Measurements from ENCODE around the gene CHGA. TPM values are rescaled to one million over a fixed set of nuclear protein-coding genes. Genes with fewer than 3 reads are reported as not detected.

CHGA gene
- total and polyA plus RNA-seq, 4 donors, result 0.05 TPM; not detected in 3

- TF ChIP-seq NR2F2 (IDR thresholded peaks at IDR 0.05), result no peak
- no peak for TF ChIP-seq EGR1 (IDR thresholded peaks at IDR 0.05; ENCODE audit: low read depth in 2 of 2)
- no peak for TF ChIP-seq HNF4A (conservative IDR thresholded peaks at IDR 0.05)
Measured at GRCh38 chr14:92948647-92949046, 25.7 kb downstream of the CHGA start (continued).

- no peak for DNase-seq (ENCODE audit: low spot score)
- TF ChIP-seq ZBTB33 (IDR thresholded peaks at IDR 0.05) (no peak), JUND (IDR thresholded peaks at IDR 0.05) (no peak), GABPA (IDR thresholded peaks at IDR 0.05 in 1 of 2, conservative IDR thresholded peaks at IDR 0.05 in 1 of 2) (no peak), RAD21 (IDR thresholded peaks at IDR 0.05) (no peak), ATF3 (IDR thresholded peaks at IDR 0.05) (no peak), EGR1 (IDR thresholded peaks at IDR 0.05; ENCODE audit: low read depth in 2 of 2) (no peak), REST (IDR thresholded peaks at IDR 0.05) (no peak)
- Histone ChIP-seq H3K27me3 (ENCODE audit: control insufficient read depth in 4 of 4, insufficient read depth in 4 of 4, low read length in 3 of 4) (no peaks in the 10 kb centered on the region), H3K27ac (ENCODE audit: low read depth in 1 of 2, low read length in 2 of 2) (no peak overlapping the region), H3K9me3 (ENCODE audit: control insufficient read depth in 4 of 4, low read length in 3 of 4) (no peaks in the 10 kb centered on the region), H3K9ac (ENCODE audit: low read depth in 1 of 2, low read length in 2 of 2) (no peak overlapping the region), H3K4me1 (ENCODE audit: control insufficient read depth in 4 of 4, insufficient read depth in 4 of 4, low read length in 3 of 4) (peaks cover 1 to 13% (median 7%) of the 10 kb centered on the region in 4 donors), H3K4me3 (ENCODE audit: low read depth in 1 of 3, low read length in 3 of 3) (no peak overlapping the region), H3K36me3 (ENCODE audit: control insufficient read depth in 4 of 4, insufficient read depth in 3 of 4, low read depth in 1 of 4, low read length in 3 of 4) (peaks cover 0 to 23% (median 7%) of the 10 kb centered on the region in 4 donors)
- 97% methylated on average over 24 of the region's 24 CpGs for WGBS
Measured at GRCh38 chr14:92949496-92950192, 26.7 kb downstream of the CHGA start.

- H3K36me3 ChIP-seq (ENCODE audit: control insufficient read depth in 4 of 4, insufficient read depth in 3 of 4, low read depth in 1 of 4, low read length in 3 of 4), result peaks cover 0 to 22% (median 7%) of the 10 kb centered on the region in 4 donors
- H3K27ac ChIP-seq (ENCODE audit: low read depth in 1 of 2, low read length in 2 of 2), result no peak overlapping the region
- 96% methylated on average over 7 of the region's 7 CpGs for WGBS
- H3K9ac ChIP-seq (ENCODE audit: low read depth in 1 of 2, low read length in 2 of 2), result no peak overlapping the region
- TF ChIP-seq FOXA1 (IDR thresholded peaks at IDR 0.05) (no peak), CTCF (IDR thresholded peaks at IDR 0.05; ENCODE audit: low read depth, low read length, missing input control) (no peak), ZBTB33 (IDR thresholded peaks at IDR 0.05) (no peak), RXRA (IDR thresholded peaks at IDR 0.05) (no peak), REST (IDR thresholded peaks at IDR 0.05) (no peak), TAF1 (conservative IDR thresholded peaks at IDR 0.05) (no peak)
- no peak overlapping the region for H3K4me3 ChIP-seq (ENCODE audit: low read depth in 1 of 3, low read length in 3 of 3)
- DNase-seq (ENCODE audit: low spot score), result no peak
- H3K9me3 ChIP-seq (ENCODE audit: control insufficient read depth in 4 of 4, low read length in 3 of 4), result no peaks in the 10 kb centered on the region
- H3K4me1 ChIP-seq (ENCODE audit: control insufficient read depth in 4 of 4, insufficient read depth in 4 of 4, low read length in 3 of 4), result peaks cover 1 to 13% (median 7%) of the 10 kb centered on the region in 4 donors
- no peaks in the 10 kb centered on the region for H3K27me3 ChIP-seq (ENCODE audit: control insufficient read depth in 4 of 4, insufficient read depth in 4 of 4, low read length in 3 of 4)
Measured at GRCh38 chr14:92950193-92950540, 27.2 kb downstream of the CHGA start.

Measured in liver (tissue), 9 donors.